ENCODE data around the gene C1orf87.
"Not testable (repeated sequence)": the region's sequence is repeated elsewhere in the genome, so short reads cannot be mapped to it uniquely, and the experiment has no call there.

Gene C1orf87

DNA sequence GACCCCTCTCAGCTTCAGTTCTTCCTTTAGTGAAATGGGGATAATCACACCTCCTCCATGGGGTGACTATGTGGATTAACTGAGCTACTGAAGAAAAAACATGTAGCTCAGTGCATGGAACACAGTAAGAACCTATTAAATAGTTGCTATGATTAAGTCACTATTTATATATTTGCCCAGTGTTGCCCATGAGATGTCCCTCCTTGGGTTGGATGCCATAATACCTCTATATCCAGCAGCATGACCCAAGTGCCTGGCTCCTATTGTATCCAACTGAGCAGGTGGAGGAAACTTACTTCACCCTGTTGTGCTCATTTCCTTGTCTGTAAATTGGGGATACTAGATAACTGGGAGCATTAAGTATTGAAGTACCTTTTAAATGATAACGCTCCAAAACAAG is 99.9 kb downstream of the C1orf87 start:
- TF ChIP-seq, protein P1, sequence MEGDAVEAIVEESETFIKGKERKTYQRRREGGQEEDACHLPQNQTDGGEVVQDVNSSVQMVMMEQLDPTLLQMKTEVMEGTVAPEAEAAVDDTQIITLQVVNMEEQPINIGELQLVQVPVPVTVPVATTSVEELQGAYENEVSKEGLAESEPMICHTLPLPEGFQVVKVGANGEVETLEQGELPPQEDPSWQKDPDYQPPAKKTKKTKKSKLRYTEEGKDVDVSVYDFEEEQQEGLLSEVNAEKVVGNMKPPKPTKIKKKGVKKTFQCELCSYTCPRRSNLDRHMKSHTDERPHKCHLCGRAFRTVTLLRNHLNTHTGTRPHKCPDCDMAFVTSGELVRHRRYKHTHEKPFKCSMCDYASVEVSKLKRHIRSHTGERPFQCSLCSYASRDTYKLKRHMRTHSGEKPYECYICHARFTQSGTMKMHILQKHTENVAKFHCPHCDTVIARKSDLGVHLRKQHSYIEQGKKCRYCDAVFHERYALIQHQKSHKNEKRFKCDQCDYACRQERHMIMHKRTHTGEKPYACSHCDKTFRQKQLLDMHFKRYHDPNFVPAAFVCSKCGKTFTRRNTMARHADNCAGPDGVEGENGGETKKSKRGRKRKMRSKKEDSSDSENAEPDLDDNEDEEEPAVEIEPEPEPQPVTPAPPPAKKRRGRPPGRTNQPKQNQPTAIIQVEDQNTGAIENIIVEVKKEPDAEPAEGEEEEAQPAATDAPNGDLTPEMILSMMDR (IDR thresholded peaks at IDR 0.05; ENCODE audit: extremely low read depth, missing control alignments): no peak
- no peak for DNase-seq (ENCODE audit: low spot score)

DNA sequence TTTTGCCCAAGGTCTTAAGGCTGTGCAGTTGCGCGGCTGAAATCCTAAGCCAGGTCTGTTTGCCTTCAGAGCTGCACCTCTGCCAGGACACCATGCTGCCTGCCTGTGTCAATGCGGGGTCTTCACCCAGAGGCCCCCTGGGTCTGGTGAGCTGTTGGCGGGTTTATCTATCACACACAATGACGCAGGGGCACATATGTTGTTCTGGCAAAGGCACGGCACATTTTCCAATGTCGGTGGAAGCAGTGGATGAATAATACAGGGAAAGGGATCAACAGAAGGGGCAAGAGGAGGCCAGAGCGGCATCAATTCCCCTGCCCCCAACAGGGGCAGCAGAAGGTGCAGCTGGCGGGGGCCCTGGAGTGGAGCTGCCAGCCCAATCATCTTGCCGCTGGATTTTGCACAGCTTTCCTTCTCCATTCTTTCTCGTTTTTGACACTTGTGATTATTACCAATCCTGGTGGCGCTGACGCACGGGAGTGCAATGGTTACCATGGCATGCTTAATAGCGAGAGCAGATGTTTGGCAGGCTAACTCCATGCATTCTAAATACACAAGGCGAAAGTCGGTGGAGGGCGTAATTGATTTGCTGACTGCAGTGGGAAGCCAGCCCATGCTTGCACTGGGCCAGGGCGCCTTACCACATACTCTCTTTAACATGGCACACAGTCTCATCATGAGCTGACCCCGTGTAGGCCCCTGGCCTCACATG is 101.2 kb downstream of the C1orf87 start:
- TF ChIP-seq, protein P1 (IDR thresholded peaks at IDR 0.05; ENCODE audit: extremely low read depth, missing control alignments): no peak
- DNase-seq (ENCODE audit: low spot score): no peak

DNA sequence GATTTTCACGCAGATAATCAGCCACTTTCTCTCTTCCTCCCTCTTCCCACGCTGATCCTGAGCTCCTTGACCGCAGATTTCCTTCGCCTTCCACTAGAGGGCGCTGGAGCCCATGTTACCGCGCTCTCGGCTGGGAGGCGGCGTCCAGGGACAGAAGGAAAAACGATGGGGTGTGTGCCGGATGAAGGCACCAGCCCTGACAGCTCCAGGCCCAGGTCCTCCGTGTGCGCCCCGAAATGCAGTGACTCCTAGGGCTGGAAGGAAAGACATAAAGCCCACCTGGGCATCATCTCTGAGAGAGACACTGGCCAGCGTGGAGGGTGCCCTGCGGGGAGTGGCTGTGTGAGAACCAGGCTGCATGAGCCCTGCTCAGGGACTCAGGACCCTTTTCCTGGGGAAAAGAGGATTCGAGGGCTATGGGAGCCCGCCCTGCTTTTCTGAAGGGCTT is 102.1 kb downstream of the C1orf87 start:
- peak; percentile 73 for DNase-seq (ENCODE audit: low spot score)
- TF ChIP-seq, protein P1 (IDR thresholded peaks at IDR 0.05; ENCODE audit: extremely low read depth, missing control alignments): peak; percentile 74

DNA sequence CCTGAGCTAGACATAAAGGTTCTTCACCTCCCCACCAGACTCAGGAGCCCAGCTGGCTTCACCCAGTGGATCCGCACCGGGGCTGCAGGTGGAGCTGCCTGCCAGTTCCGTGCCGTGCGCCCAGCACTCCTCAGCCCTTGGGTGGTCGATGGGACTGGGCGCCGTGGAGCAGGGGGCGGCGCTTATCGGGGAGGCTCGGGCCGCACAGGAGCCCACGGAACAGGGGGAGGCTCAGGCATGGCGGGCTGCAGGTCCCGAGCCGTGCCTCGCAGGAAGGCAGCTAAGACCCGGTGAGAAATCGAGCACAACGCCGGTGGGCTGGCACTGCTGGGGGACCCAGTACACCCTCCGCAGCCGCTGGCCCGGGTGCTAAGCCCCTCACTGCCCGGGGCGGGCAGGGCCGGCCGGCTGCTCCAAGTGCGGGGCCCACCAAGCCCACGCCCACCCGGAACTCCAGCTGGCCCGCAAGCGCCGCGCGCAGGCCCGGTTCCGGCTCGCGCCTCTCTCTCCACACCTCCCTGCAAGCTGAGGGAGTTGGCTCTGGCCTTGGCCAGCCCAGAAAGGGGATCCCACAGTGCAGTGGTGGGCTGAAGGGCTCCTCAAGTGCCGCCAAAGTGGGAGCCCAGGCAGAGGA is 103.9 kb downstream of the C1orf87 start:
- not testable (repeated sequence) for DNase-seq (ENCODE audit: low spot score)

DNA sequence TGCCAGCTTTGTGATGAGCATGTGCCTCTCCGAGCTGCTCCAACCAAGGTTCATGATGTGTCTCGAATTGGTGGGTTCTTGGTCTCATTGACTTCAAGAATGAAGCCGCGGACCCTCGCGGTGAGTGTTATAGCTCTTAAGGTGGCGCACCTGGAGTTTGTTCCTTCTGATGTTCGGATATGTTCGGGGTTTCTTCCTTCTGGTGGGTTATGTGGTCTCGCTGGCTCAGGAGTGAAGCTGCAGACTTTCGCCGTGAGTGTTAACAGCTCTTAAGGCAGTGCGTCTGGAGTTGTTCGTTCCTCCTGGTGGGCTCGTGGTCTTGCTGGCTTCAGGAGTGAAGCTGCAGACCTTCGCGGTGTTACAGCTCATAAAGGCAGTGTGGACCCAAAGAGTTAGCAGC is 104.8 kb downstream of the C1orf87 start:
- not testable (repeated sequence) for DNase-seq (ENCODE audit: low spot score)

DNA sequence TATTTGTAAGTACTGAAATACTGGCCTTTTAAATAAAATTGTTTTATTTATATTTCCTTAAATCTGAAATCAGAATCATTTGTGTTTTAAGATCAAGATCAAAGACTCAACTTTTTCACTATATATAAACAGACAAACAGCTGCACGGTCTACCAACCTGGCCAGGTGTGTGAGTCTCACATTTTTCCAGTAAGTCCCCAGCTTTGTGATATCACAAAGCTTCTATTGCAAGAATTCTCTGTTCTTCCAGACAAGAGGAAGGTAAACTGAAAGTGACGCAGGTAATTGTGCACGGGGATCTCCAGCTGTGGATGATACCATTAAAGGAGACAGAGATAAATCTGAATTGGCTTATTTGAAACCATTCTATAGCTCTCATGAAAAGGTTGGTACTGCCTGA is 105.8 kb downstream of the C1orf87 start:
- DNase-seq (ENCODE audit: low spot score): no peak
- TF ChIP-seq, protein P1 (IDR thresholded peaks at IDR 0.05; ENCODE audit: extremely low read depth, missing control alignments): no peak

DNA sequence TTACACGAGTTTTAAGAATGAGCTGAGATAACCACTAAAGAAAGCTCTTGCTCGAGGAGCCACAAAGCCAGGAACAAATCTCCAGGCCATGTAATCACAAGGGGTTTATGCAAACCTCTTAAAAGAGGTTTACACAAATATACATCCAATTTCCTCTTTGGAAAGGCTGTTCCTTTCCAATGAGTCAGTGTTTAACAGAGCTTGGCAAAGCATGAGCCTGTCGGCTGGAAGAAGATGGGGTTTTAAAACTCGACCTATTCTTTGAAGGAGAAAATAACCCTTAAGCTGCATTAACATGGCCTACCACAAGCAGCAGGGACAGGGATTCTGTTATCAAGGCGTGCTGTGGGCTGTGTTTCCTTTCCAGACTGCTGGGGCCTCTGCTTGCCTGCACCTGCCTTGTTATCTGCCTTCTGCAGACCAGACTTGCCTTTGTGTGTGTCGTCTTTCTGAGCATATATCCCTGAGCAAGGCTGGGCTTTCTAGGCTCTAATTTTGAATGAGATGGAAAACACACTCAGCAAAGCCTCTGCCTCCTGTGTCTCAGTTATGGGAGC is 106.4 kb downstream of the C1orf87 start:
- DNase-seq (ENCODE audit: low spot score): no peak
- TF ChIP-seq, protein P1 (IDR thresholded peaks at IDR 0.05; ENCODE audit: extremely low read depth, missing control alignments): no peak

DNA sequence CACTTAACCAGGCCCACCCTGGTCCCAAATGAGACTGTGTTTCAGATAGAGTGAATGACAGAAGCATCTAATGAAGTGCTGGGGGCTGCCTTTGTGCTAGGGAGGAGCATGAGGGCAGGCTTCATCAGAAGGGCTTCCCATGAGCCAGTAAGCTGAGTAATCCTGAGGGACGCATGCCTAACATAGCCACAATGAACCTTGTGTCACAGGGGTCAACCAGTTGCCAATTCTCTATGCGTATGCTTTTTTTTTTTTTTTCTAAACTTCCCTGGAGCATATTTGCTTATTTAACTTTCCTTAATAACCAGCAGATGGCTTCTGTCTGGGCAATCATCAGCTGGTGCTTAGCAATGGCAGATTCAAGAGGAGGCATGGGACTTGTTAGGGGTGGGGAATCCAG is 121.5 kb downstream of the C1orf87 start:
- no peak for DNase-seq (ENCODE audit: low spot score)

More for the DNA sequence above, 121.5 kb downstream of the C1orf87 start:
- TF ChIP-seq, protein P1 (IDR thresholded peaks at IDR 0.05; ENCODE audit: extremely low read depth, missing control alignments): no peak
